HG02884 (cell line): ENCODE measurements around the gene ETV2.
A peak's percentile ranks its signal among the peaks of the same experiment; 100 is the strongest.
"Not testable (repeated sequence)": the region's sequence is repeated elsewhere in the genome, so short reads cannot be mapped to it uniquely, and the experiment has no call there.

Source experiments
- ATAC-seq: cut with Tn5 transposase; IDR thresholded peaks from one replicate; pipeline ENCODE4 v1.9.1; 2021; ENCODE audit warnings: mild to moderate bottlenecking, moderate library complexity; ENCODE audit not compliant: unreplicated experiment

ETV2 gene

GRCh38 chr19:35655600-35655999 is 14.1 kb downstream of the ETV2 start:
- ATAC-seq: no peak

- no peak for ATAC-seq
These were observed 15.2 kb downstream of the ETV2 start for GRCh38 chr19:35656700-35657099.

GRCh38 chr19:35657904-35658700 is 16.6 kb downstream of the ETV2 start:
- no peak for ATAC-seq

GRCh38 chr19:35661995-35662340 is 20.4 kb downstream of the ETV2 start:
- ATAC-seq: no peak

- no peak for ATAC-seq
These were observed 22.4 kb downstream of the ETV2 start for GRCh38 chr19:35663981-35664380.

- ATAC-seq: no peak
These were observed 23.6 kb downstream of the ETV2 start for GRCh38 chr19:35665157-35665556.

- ATAC-seq: no peak
These were observed 24.1 kb downstream of the ETV2 start for GRCh38 chr19:35665604-35666003.

- ATAC-seq: no peak
These were observed 24.8 kb downstream of the ETV2 start, which contains the start of gene UPK1A for GRCh38 chr19:35666251-35666913. Gene UPK1A (plus strand): TSS chr19:35666517. CDS start chr19:35666813, 296 bp downstream.

- ATAC-seq: no peak
These were observed 28.0 kb downstream of the ETV2 start for GRCh38 chr19:35669566-35669965.

GRCh38 chr19:35669974-35670373 is 28.4 kb downstream of the ETV2 start:
- ATAC-seq: no peak

GRCh38 chr19:35670686-35671085 is 29.1 kb downstream of the ETV2 start:
- no peak for ATAC-seq

- no peak for ATAC-seq
These were observed 30.3 kb downstream of the ETV2 start for GRCh38 chr19:35671818-35672217.

- no peak for ATAC-seq
These were observed 31.7 kb downstream of the ETV2 start for GRCh38 chr19:35673121-35673804.

- ATAC-seq: no peak
These were observed 34.1 kb downstream of the ETV2 start for GRCh38 chr19:35675589-35676140.

GRCh38 chr19:35689836-35690235 is 48.3 kb downstream of the ETV2 start:
- no peak for ATAC-seq

GRCh38 chr19:35691106-35691505 is 49.6 kb downstream of the ETV2 start:
- ATAC-seq: not testable (repeated sequence)

- no peak for ATAC-seq
These were observed 50.5 kb downstream of the ETV2 start for GRCh38 chr19:35692010-35692409.

GRCh38 chr19:35693422-35693821 is 51.9 kb downstream of the ETV2 start:
- no peak for ATAC-seq

GRCh38 chr19:35693835-35694599 is 52.5 kb downstream of the ETV2 start:
- ATAC-seq: peak; percentile 62
